Prostate gland (tissue), 2 donors: Measurements from ENCODE around the gene PADI2. TPM values are rescaled to one million over a fixed set of nuclear protein-coding genes. Genes with fewer than 3 reads are reported as not detected.
A peak's percentile ranks its signal among the peaks of the same experiment; 100 is the strongest.

Source experiments
- DNase-seq: peaks from one replicate; pipeline ENCODE4 v3.0.0-alpha.2; 2019; ENCODE audit warnings: low spot score
- H3K27ac ChIP-seq, 2 donors: fragments of 200-600 bp; sonication (generic); 2 replicates each; pipeline ENCODE4 v1.5.1; 2017 to 2019
- H3K27me3 ChIP-seq: fragments of 200-600 bp; sonication (generic); replicated peaks from 2 replicates; pipeline ENCODE4 v1.5.1; 2019; ENCODE audit not compliant: insufficient read depth
- H3K36me3 ChIP-seq, 2 donors: fragments of 200-600 bp; sonication (generic); 1 replicate in 1 of 2; 2 replicates in 1 of 2; pipeline versions ENCODE4 v1.5.1 to v1.8.1; 2017 to 2019
- H3K4me1 ChIP-seq: fragments of 200-600 bp; sonication (generic); replicated peaks from 2 replicates; pipeline ENCODE4 v1.5.1; 2019
- H3K4me3 ChIP-seq, 2 donors: fragments of 200-600 bp; sonication (generic); 2 replicates each; pipeline ENCODE4 v1.5.1; 2017 to 2019
- H3K9me3 ChIP-seq: fragments of 200-600 bp; sonication (generic); 2 replicates; pipeline ENCODE4 v1.5.1; 2017
- POLR2A ChIP-seq: fragments of 450-650 bp; IDR thresholded peaks from one replicate; pipeline ENCODE4 v1.6.1; 2016; ENCODE audit warnings: antibody characterized with exemption, mild to moderate bottlenecking
- POLR2AphosphoS5 ChIP-seq: sonication (generic); formaldehyde crosslinking; IDR thresholded peaks from one replicate; pipeline ENCODE4 v1.6.1; 2017; ENCODE audit warnings: antibody characterized with exemption
- WGBS: methylation state at CpG from one replicate; pipeline ENCODE4 v1.1.5; 2018; 5-methylcytosine and 5-hydroxymethylcytosine counted together
- intact Hi-C: fragments of 100-400 bp; cut with DNase I; formaldehyde crosslinking; loops from one replicate; pipeline ENCODE4 v1.14.2; 2022
- total RNA-seq, 2 donors: library from RNA; depleted of rRNA; stranded (reverse); fragments of >200 nt; gene quantifications; one replicate each; pipeline ENCODE4 v1.1.0, GENCODE V29; 2016
- TF ChIP-seq, protein P1 (sequence below), 4 experiments: fragments of 200-600 bp in 2 of 4; fragments of 450-650 bp in 2 of 4; sonication (generic) in 2 of 4; IDR thresholded peaks; 1 replicate in 3 of 4; 2 replicates in 1 of 4; pipeline ENCODE4 v1.5.1; 2016 to 2019; ENCODE audit warnings: antibody characterized with exemption in 4 of 4, mild to moderate bottlenecking in 2 of 4, moderate library complexity in 2 of 4

PADI2 gene
- total RNA-seq, 2 donors from 2014 or later, result 1.1 to 5.0 TPM

GRCh38 chr1:17098446-17099317, 20.6 kb downstream of the PADI2 start:
- DNase-seq, result no peak

DNA sequence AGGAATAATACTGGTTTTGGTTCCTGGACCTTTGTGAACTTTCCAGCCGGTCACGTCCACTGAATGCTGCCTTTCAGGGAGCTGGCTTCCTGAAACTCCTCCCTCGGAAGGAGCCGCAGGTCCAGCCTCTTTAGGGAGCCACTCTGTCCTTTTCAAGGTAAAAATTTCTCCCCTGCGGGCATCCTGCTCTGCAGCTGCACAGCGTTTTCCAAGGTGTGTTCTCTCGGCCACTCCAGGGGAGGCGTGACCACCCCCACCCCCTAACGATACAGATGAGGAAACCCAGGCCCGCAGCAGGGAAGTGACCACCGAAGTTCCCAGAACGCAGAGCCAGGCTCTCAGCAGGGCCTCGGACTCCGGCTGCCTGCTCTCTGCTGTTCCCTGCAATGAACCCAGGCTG, 21.5 kb downstream of the PADI2 start:
- no peak for TF ChIP-seq POLR2A
- no peak for TF ChIP-seq POLR2AphosphoS5
- TF ChIP-seq, protein P1, sequence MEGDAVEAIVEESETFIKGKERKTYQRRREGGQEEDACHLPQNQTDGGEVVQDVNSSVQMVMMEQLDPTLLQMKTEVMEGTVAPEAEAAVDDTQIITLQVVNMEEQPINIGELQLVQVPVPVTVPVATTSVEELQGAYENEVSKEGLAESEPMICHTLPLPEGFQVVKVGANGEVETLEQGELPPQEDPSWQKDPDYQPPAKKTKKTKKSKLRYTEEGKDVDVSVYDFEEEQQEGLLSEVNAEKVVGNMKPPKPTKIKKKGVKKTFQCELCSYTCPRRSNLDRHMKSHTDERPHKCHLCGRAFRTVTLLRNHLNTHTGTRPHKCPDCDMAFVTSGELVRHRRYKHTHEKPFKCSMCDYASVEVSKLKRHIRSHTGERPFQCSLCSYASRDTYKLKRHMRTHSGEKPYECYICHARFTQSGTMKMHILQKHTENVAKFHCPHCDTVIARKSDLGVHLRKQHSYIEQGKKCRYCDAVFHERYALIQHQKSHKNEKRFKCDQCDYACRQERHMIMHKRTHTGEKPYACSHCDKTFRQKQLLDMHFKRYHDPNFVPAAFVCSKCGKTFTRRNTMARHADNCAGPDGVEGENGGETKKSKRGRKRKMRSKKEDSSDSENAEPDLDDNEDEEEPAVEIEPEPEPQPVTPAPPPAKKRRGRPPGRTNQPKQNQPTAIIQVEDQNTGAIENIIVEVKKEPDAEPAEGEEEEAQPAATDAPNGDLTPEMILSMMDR (IDR thresholded peaks at IDR 0.05), result no peak

More at GRCh38 chr1:17098446-17099317, 20.6 kb downstream of the PADI2 start:
- Histone ChIP-seq H3K9me3 (no peaks in the 10 kb centered on the region), H3K36me3 (no peaks in the 10 kb centered on the region), H3K27me3 (no peaks in the 10 kb centered on the region), H3K4me3 (no peak overlapping the region), H3K4me1 (no peaks in the 10 kb centered on the region), H3K27ac (peak overlapping the region in 1 of 2 donors; percentile 48)
- TF ChIP-seq POLR2AphosphoS5 (no peak), POLR2A (no peak)
- TF ChIP-seq, protein P1 (IDR thresholded peaks at IDR 0.05), result no peak
- intact Hi-C loops, result no loop called here
- WGBS, result 49% methylated on average over 13 of the region's 13 CpGs

DNA sequence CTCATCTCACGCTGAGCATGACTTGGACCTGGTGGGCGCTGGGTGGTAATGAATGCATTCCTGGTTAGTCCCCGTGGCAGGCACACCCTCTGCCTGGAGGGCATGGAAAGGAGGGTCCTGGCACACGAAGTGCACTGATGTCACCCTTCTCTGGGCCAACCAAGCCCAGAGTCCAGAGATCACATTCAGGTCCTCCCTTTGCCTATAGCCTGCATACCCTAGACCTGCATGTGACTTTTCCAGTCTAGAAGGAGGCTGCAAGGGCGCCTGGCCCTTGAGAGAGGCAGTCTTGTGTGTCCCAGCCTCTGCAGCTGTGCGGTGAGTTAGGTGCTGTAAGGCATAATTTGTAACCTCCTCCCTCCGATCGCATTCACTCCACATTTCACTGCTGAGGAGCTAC, 22.1 kb downstream of the PADI2 start:
- no peak overlapping the region for H3K4me3 ChIP-seq
- H3K9me3 ChIP-seq, result no peaks in the 10 kb centered on the region
- H3K27me3 ChIP-seq, result no peaks in the 10 kb centered on the region
- H3K36me3 ChIP-seq, result no peaks in the 10 kb centered on the region
- TF ChIP-seq, protein P1 (IDR thresholded peaks at IDR 0.05), result no peak
- TF ChIP-seq POLR2A (no peak), POLR2AphosphoS5 (no peak)
- WGBS, result 68% methylated on average over 8 of the region's 8 CpGs
- intact Hi-C loops, result no loop called here
- no peak overlapping the region for H3K27ac ChIP-seq
- no peak for DNase-seq
- H3K4me1 ChIP-seq, result no peaks in the 10 kb centered on the region

More for the DNA sequence above, 21.5 kb downstream of the PADI2 start:
- Histone ChIP-seq H3K27me3 (no peaks in the 10 kb centered on the region), H3K27ac (peak overlapping the region in 1 of 2 donors; percentile 48), H3K36me3 (no peaks in the 10 kb centered on the region), H3K4me1 (no peaks in the 10 kb centered on the region), H3K4me3 (no peak overlapping the region), H3K9me3 (no peaks in the 10 kb centered on the region)
- 70% methylated on average over 14 of the region's 14 CpGs for WGBS
- intact Hi-C loops, result no loop called here
- DNase-seq, result no peak

GRCh38 chr1:17096584-17096983, 22.7 kb downstream of the PADI2 start:
- H3K4me1 ChIP-seq, result no peaks in the 10 kb centered on the region
- no peak overlapping the region for H3K27ac ChIP-seq
- no peak overlapping the region for H3K4me3 ChIP-seq
- 0% methylated on average over 1 of the region's 1 CpG for WGBS
- H3K27me3 ChIP-seq, result no peaks in the 10 kb centered on the region
- DNase-seq, result no peak
- intact Hi-C loops, result no loop called here
- H3K9me3 ChIP-seq, result no peaks in the 10 kb centered on the region
- TF ChIP-seq, protein P1 (IDR thresholded peaks at IDR 0.05), result no peak
- TF ChIP-seq POLR2A, result no peak
- TF ChIP-seq POLR2AphosphoS5, result no peak
- no peaks in the 10 kb centered on the region for H3K36me3 ChIP-seq

DNA sequence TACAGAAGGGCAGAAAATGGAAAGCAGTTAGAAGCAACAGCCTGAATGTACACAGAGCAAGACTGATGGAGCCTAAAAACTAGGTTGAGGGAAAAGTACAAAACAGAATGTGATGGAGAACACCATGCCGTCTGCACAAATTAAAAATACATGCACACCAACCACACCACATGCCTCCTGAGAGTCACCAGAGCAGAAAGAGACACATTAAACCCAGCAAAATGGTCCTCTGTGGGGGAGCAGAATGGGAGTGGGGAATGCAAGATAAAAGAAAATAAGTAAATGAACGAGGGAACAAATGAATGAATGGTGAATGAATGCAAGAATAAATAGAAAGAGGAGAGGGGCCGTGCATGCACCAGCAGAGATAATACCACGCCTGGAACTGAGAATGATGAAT, 24.1 kb downstream of the PADI2 start:
- DNase-seq, result no peak
- intact Hi-C loops, result no loop called here
- no peak overlapping the region for H3K27ac ChIP-seq

More for the DNA sequence above, 24.1 kb downstream of the PADI2 start:
- H3K4me1 ChIP-seq, result no peaks in the 10 kb centered on the region
- no peaks in the 10 kb centered on the region for H3K36me3 ChIP-seq
- no peak overlapping the region for H3K4me3 ChIP-seq
- no peaks in the 10 kb centered on the region for H3K9me3 ChIP-seq
- H3K27me3 ChIP-seq, result no peaks in the 10 kb centered on the region
- no peak for TF ChIP-seq POLR2AphosphoS5
- TF ChIP-seq POLR2A, result no peak
- WGBS, result 46% methylated on average over 4 of the region's 4 CpGs
